ENCODE results near the gene DNAH1. TPM values are rescaled to one million over a fixed set of nuclear protein-coding genes. Genes with fewer than 3 reads are reported as not detected.

The DNAH1 gene
- total and polyA plus RNA-seq, 2 of the 4 experiments (the other 2 are of a cell fraction): 2.0 to 4.0 TPM

- TF ChIP-seq ELK1 (IDR thresholded peaks at IDR 0.05; ENCODE audit: borderline replicate concordance, low read depth, low read length) (no peak), SMC3 (IDR thresholded peaks at IDR 0.05; ENCODE audit: low read depth, low read length) (no peak), MAZ (IDR thresholded peaks at IDR 0.05; ENCODE audit: borderline replicate concordance, low read depth, low read length) (no peak)
Observed at GRCh38 chr3:52358362-52358940, 42.3 kb downstream of the DNAH1 start (continued).

- DNase-seq (no peak), ATAC-seq (ENCODE audit: low read depth) (no peak)
- Histone ChIP-seq H3K27me3 (ENCODE audit: control insufficient read depth, insufficient read depth, low read length) (no peaks in the 10 kb centered on the region), H3K36me3 (ENCODE audit: control insufficient read depth, insufficient read depth, low read length) (peaks cover 10% of the 10 kb centered on the region; the same call in 1 of the 2 replicates), H4K5ac (ENCODE audit: low read depth, low read length) (no peak overlapping the region), H3K4me3 (ENCODE audit: insufficient read depth, low read depth, low read length) (no peak overlapping the region), H3K4me2 (ENCODE audit: low read depth, low read length) (no peak overlapping the region), H4K20me1 (ENCODE audit: insufficient read depth, low read length) (no peaks in the 10 kb centered on the region), H2BK20ac (ENCODE audit: low read depth, low read length) (no peak overlapping the region), H3K4me1 (ENCODE audit: control insufficient read depth, insufficient read depth, low read length) (no peaks in the 10 kb centered on the region), H2AFZ (replicated peaks; ENCODE audit: low read length, poor library complexity) (no peak overlapping the region), H3K18ac (ENCODE audit: low read depth, low read length) (no peak overlapping the region), H2BK120ac (ENCODE audit: low read depth, low read length) (no peak overlapping the region), H2AK9ac (replicated peaks; ENCODE audit: low read depth, low read length, poor library complexity) (no peak overlapping the region), H3K27ac (ENCODE audit: insufficient read depth, low read length) (no peak overlapping the region), H3K4ac (ENCODE audit: low read depth, low read length) (no peak overlapping the region), H2AK5ac (ENCODE audit: low read depth, low read length) (no peak overlapping the region), H3K23ac (ENCODE audit: low read depth, low read length) (no peak overlapping the region), H3K56ac (ENCODE audit: extremely low read depth, insufficient read depth, low read length) (no peak overlapping the region), H3K9ac (ENCODE audit: low read depth, low read length) (no peak overlapping the region), H3K9me1 (ENCODE audit: insufficient read depth, low read length) (no peaks in the 10 kb centered on the region; the same call in 1 of the 2 replicates), H3K79me1 (ENCODE audit: low read depth in 1 of 2, low read length in 2 of 2) (no peaks in the 10 kb centered on the region), H4K8ac (ENCODE audit: low read depth in 2 of 2, low read length in 2 of 2) (no peak overlapping the region), H4K91ac (ENCODE audit: insufficient read depth, low read depth, low read length) (no peak overlapping the region), H3K9me3 (ENCODE audit: control insufficient read depth, insufficient read depth, low read length) (no peaks in the 10 kb centered on the region), H2BK15ac (ENCODE audit: low read depth, low read length) (no peak overlapping the region), H3K14ac (replicated peaks; ENCODE audit: low read depth, low read length) (no peak overlapping the region), H2BK5ac (ENCODE audit: low read depth, low read length, poor library complexity, severe bottlenecking) (no peak overlapping the region)
- intact Hi-C loops (cut with micrococcal nuclease): no loop called here
- in situ Hi-C loops (cut with MboI; ENCODE audit: low sequenced_read_pairs): no loop called here
- POLR2A ChIA-PET (ENCODE audit: unreplicated experiment): no interaction called here
- dilution Hi-C loops (cut with HindIII; ENCODE audit: low sequenced_read_pairs, unreplicated experiment): no loop called here
- 75% methylated on average over 4 of the region's 12 CpGs; no CpG with 5 or more reads in 1 of the 2 experiments for WGBS, 2 experiments (ENCODE audit: extremely low coverage in 2 of 2, insufficient read length in 1 of 2)
- CTCF ChIA-PET: no interaction called here
- no TSS peak for BruUV-seq (replicated peaks)
- TF ChIP-seq FOS (IDR thresholded peaks at IDR 0.05; ENCODE audit: low read depth, low read length): no peak
- TF ChIP-seq CHD1 (IDR thresholded peaks at IDR 0.05; ENCODE audit: low read depth, low read length): no peak
- TF ChIP-seq SMC3 (IDR thresholded peaks at IDR 0.05; ENCODE audit: low read depth, low read length): no peak
- TF ChIP-seq RAD21 (IDR thresholded peaks at IDR 0.05; ENCODE audit: low read length): no peak
- no peak for TF ChIP-seq RCOR1 (IDR thresholded peaks at IDR 0.05; ENCODE audit: insufficient replicate concordance, low read length)
- no peak for TF ChIP-seq MXI1 (IDR thresholded peaks at IDR 0.05; ENCODE audit: borderline replicate concordance, low read depth, low read length)
- no peak for TF ChIP-seq CTCF (conservative IDR thresholded peaks at IDR 0.05; ENCODE audit: low read depth, low read length)
- no peak for TF ChIP-seq MAZ (IDR thresholded peaks at IDR 0.05; ENCODE audit: borderline replicate concordance, low read depth, low read length)
- TF ChIP-seq ELK1 (IDR thresholded peaks at IDR 0.05; ENCODE audit: borderline replicate concordance, low read depth, low read length): no peak
- TF ChIP-seq NFE2L2 (IDR thresholded peaks at IDR 0.05; ENCODE audit: low read depth, low read length): no peak
Observed at GRCh38 chr3:52359116-52359855, 43.2 kb downstream of the DNAH1 start.
